Loucy (cell line): ENCODE measurements around the gene DAP.
"Not testable (repeated sequence)": the region's sequence is repeated elsewhere in the genome, so short reads cannot be mapped to it uniquely, and the experiment has no call there.

Experiments
- H2AFZ ChIP-seq: fragments of 200-600 bp; sonication (generic); 2 replicates; pipeline ENCODE4 v1.6.0; 2016; ENCODE audit warnings: antibody characterized with exemption, mild to moderate bottlenecking, low read length, moderate library complexity
- H3F3A ChIP-seq: fragments of 200-600 bp; 2 replicates; pipeline ENCODE4 v1.6.0; 2016; ENCODE audit warnings: antibody characterized with exemption, low read depth, mild to moderate bottlenecking
- H3K27me3 ChIP-seq: fragments of 200-600 bp; sonication (generic); 2 replicates; pipeline ENCODE4 v1.6.1; 2014; ENCODE audit warnings: low read length, mild to moderate bottlenecking; ENCODE audit not compliant: insufficient read depth, poor library complexity, severe bottlenecking
- H3K36me3 ChIP-seq: fragments of 200-600 bp; sonication (generic); 2 replicates; pipeline ENCODE4 v1.6.1; 2016; ENCODE audit warnings: low read length; ENCODE audit not compliant: insufficient read depth
- H3K4me1 ChIP-seq: fragments of 200-600 bp; sonication (generic); 2 replicates; pipeline ENCODE4 v1.5.1; 2014; ENCODE audit warnings: low read length, mild to moderate bottlenecking; ENCODE audit not compliant: insufficient read depth, poor library complexity, severe bottlenecking
- H3K4me2 ChIP-seq: fragments of 200-600 bp; sonication (generic); 2 replicates; pipeline ENCODE4 v1.6.0; 2014; ENCODE audit warnings: antibody characterized with exemption, low read length, low read depth, mild to moderate bottlenecking; ENCODE audit not compliant: poor library complexity, severe bottlenecking
- H3K4me3 ChIP-seq: fragments of 200-600 bp; sonication (generic); 2 replicates; pipeline ENCODE4 v1.5.1; 2014; ENCODE audit warnings: low read length, mild to moderate bottlenecking, mixed read lengths; ENCODE audit not compliant: poor library complexity, severe bottlenecking
- H3K79me2 ChIP-seq: fragments of 200-600 bp; sonication (generic); 2 replicates; pipeline ENCODE4 v1.6.1; 2014; ENCODE audit warnings: low read length; ENCODE audit not compliant: insufficient read depth
- H3K9ac ChIP-seq: fragments of 200-600 bp; sonication (generic); 2 replicates; pipeline ENCODE4 v1.6.0; 2014; ENCODE audit warnings: mild to moderate bottlenecking, low read depth, low read length, moderate library complexity; ENCODE audit not compliant: poor library complexity, severe bottlenecking
- H3K9me2 ChIP-seq: fragments of 200-600 bp; sonication (generic); replicated peaks from 2 replicates; pipeline ENCODE4 v1.6.1; 2016; ENCODE audit warnings: low read depth, low read length, mixed read lengths
- H3K9me3 ChIP-seq: fragments of 200-600 bp; sonication (generic); 2 replicates; pipeline ENCODE4 v1.6.1; 2014; ENCODE audit warnings: mild to moderate bottlenecking, antibody characterized with exemption, low read length, low read depth; ENCODE audit not compliant: insufficient read depth
- H4K20me1 ChIP-seq: fragments of 200-600 bp; sonication (generic); 2 replicates; pipeline ENCODE4 v1.6.0; 2014; ENCODE audit warnings: antibody characterized with exemption, low read length, mild to moderate bottlenecking; ENCODE audit not compliant: insufficient read depth, poor library complexity, severe bottlenecking
- CTCF ChIP-seq: fragments of 200-600 bp; sonication (generic); conservative IDR thresholded peaks from 2 replicates; pipeline ENCODE4 v1.5.1; 2014; ENCODE audit warnings: mild to moderate bottlenecking, antibody characterized with exemption, low read length
- EZH2phosphoT487 ChIP-seq: fragments of 200-600 bp; IDR thresholded peaks from 2 replicates; pipeline ENCODE4 v1.6.1; 2018; ENCODE audit warnings: antibody characterized with exemption, mild to moderate bottlenecking, moderate library complexity, borderline replicate concordance

Gene DAP

GRCh38 chr5:10631316-10631996 lies 129.6 kb downstream of the DAP start:
- Histone ChIP-seq H3K36me3 (no peaks in the 10 kb centered on the region), H3K4me1 (peaks cover 16% of the 10 kb centered on the region), H3K27me3 (no peaks in the 10 kb centered on the region), H3K4me3 (no peak overlapping the region), H2AFZ (no peak overlapping the region), H3K9ac (no peak overlapping the region), H3F3A (no peaks in the 10 kb centered on the region), H3K9me2 (no peaks in the 10 kb centered on the region), H3K4me2 (no peak overlapping the region), H3K79me2 (no peaks in the 10 kb centered on the region), H4K20me1 (no peaks in the 10 kb centered on the region), H3K9me3 (no peaks in the 10 kb centered on the region)
- no peak for TF ChIP-seq EZH2phosphoT487
- TF ChIP-seq CTCF = no peak

GRCh38 chr5:10630744-10631143 lies 130.3 kb downstream of the DAP start:
- not testable (repeated sequence) for H3K79me2 ChIP-seq, H2AFZ ChIP-seq, H4K20me1 ChIP-seq, H3K27me3 ChIP-seq, H3K4me3 ChIP-seq, H3K4me2 ChIP-seq, H3K9ac ChIP-seq, H3K9me2 ChIP-seq, H3K36me3 ChIP-seq, H3F3A ChIP-seq, H3K9me3 ChIP-seq
- H3K4me1 ChIP-seq = peaks cover 16% of the 10 kb centered on the region

GRCh38 chr5:10630126-10630525 lies 130.9 kb downstream of the DAP start:
- Histone ChIP-seq H3K36me3 (no peaks in the 10 kb centered on the region), H3K27me3 (no peaks in the 10 kb centered on the region), H3F3A (no peaks in the 10 kb centered on the region), H3K4me1 (peaks cover 16% of the 10 kb centered on the region), H3K9me3 (no peaks in the 10 kb centered on the region), H3K9me2 (no peaks in the 10 kb centered on the region), H3K4me2 (no peak overlapping the region), H3K4me3 (no peak overlapping the region), H3K9ac (no peak overlapping the region), H3K79me2 (no peaks in the 10 kb centered on the region), H4K20me1 (no peaks in the 10 kb centered on the region), H2AFZ (no peak overlapping the region)
- TF ChIP-seq EZH2phosphoT487 = no peak
- no peak for TF ChIP-seq CTCF

GRCh38 chr5:10629682-10630081 lies 131.4 kb downstream of the DAP start:
- H2AFZ ChIP-seq = no peak overlapping the region
- H3K9me2 ChIP-seq = no peaks in the 10 kb centered on the region
- no peaks in the 10 kb centered on the region for H3K36me3 ChIP-seq
- no peak overlapping the region for H3K9ac ChIP-seq
- H3K4me2 ChIP-seq = no peak overlapping the region
- H4K20me1 ChIP-seq = no peaks in the 10 kb centered on the region
- no peaks in the 10 kb centered on the region for H3K9me3 ChIP-seq
- H3F3A ChIP-seq = no peaks in the 10 kb centered on the region
- peaks cover 16% of the 10 kb centered on the region for H3K4me1 ChIP-seq
- H3K27me3 ChIP-seq = no peaks in the 10 kb centered on the region
- TF ChIP-seq EZH2phosphoT487 (no peak), CTCF (no peak)
- no peak overlapping the region for H3K4me3 ChIP-seq
- H3K79me2 ChIP-seq = no peaks in the 10 kb centered on the region
